K562 (cell line): ENCODE data around the gene TBC1D16. TPM values are rescaled to one million over a fixed set of nuclear protein-coding genes. Genes with fewer than 3 reads are reported as not detected.

Experiments
- CC2D1A ChIP-seq: fragments of 450-650 bp; IDR thresholded peaks from 2 replicates; pipeline ENCODE4 v1.6.1; 2017; ENCODE audit warnings: mild to moderate bottlenecking
- ELF4 ChIP-seq: fragments of 450-650 bp; formaldehyde crosslinking; IDR thresholded peaks from 2 replicates; pipeline ENCODE4 v1.4.0; 2022; ENCODE audit warnings: missing genetic modification characterization
- POLR2AphosphoS5 ChIP-seq: IDR thresholded peaks from 2 replicates; pipeline ENCODE4 v1.6.1; 2011; ENCODE audit warnings: mild to moderate bottlenecking, low read depth, low read length, moderate library complexity; ENCODE audit not compliant: control insufficient read depth, insufficient read depth
- SRF ChIP-seq, 2 experiments: fragments of 250-450, 450-650 bp in 1 of 2; sonication (Bioruptor Pico) in 1 of 2; sonication (generic) in 1 of 2; formaldehyde crosslinking; IDR thresholded peaks; 2 replicates each; pipeline versions ENCODE4 v1.5.0 to v1.5.1; 2020 to 2022; ENCODE audit warnings: mild to moderate bottlenecking in 1 of 2, missing genetic modification reagents in 1 of 2
- polyA plus RNA-seq, 8 experiments: library from polyadenylated mRNA; depleted of rRNA in 4 of 8; stranded (reverse) in 5 of 8; unstranded in 3 of 8; fragments of >200 nt; fragmentation: Nextera tagmentation in 2 of 8; fragmentation: Illumina TruSeq in 1 of 8; extraction: Ambion mirVana in 2 of 8; extraction: Trizol in 1 of 8; gene quantifications; 2 replicates each; pipeline versions ENCODE4 v1.2.1 to v1.2.3, GENCODE V29; 2011 to 2014; ENCODE audit warnings: inconsistent platforms in 1 of 8, missing spikeins in 1 of 8
- total RNA-seq, 7 experiments: library from RNA; depleted of rRNA in 6 of 7; stranded (reverse); fragments of >200 nt in 6 of 7; fragmentation: Illumina TruSeq in 2 of 7; extraction: Trizol in 2 of 7; gene quantifications; 2 replicates each; pipeline versions ENCODE4 v1.2.1 to v1.2.3, GENCODE V29; 2011 to 2021; ENCODE audit warnings: low replicate concordance in 1 of 7
- TF ChIP-seq, protein P1 (sequence below): fragments of 450-650 bp; IDR thresholded peaks from 2 replicates; pipeline ENCODE4 v1.7.0; 2016; ENCODE audit warnings: borderline replicate concordance
- TF ChIP-seq, protein P2 (sequence below): fragments of 250-450 bp; sonication (Bioruptor Pico); IDR thresholded peaks from 2 replicates; pipeline ENCODE4 v1.5.0; 2021; ENCODE audit warnings: mild to moderate bottlenecking, borderline replicate concordance

Gene TBC1D16
- total and polyA plus RNA-seq, 9 of the 15 experiments (the other 6 are each of a cell fraction or from before 2014, with no cell fraction given) = 0.01 to 0.20 (median 0.03) TPM; not detected in 1

DNA sequence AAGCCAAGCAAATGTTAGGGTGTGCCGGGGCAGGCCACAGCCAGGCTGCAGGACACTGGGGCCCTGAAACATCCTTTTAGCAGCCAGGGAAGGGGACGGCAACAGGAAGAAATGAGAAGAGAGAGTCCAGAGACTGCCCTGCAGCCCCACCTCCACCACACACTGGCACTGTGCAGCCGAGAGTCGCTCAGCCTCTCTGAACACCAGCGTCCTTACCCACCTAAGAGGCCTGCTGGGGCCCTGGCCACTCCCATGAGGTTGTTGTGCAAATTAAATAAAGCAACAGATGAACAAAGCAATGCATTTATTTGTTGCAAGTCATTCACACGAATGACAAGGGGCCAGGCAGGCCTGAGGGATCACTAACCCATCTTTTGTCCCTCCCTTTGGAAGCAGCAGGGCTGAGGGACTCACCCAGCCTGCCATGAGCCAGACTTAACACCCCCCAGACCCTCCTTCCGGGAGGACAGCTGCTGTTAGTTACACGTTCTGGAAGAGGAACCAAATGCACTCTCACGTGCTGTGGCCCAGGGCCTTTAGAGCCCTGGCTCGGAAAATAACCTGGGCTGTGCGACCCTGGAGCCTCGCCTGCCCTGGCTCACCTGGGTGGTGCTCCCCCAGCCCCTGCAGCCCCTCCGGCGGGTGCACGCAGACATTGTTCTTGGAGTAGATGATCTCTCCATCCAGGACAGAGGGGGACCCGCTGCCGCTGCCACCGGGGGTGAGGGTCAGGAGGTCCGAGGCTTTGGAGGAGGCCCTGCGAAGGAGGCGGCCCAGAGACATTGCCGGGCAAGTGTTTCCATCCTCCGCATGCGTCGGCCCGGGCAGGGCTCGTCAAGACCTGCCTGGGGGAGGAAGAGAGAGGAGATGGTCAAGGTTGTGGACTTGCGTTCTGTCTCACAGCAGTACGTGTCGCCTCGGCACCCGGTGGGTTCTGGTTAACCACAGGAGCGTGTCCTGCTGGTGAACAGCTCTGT lies 22.6 kb downstream of the TBC1D16 start (continued):
- TF ChIP-seq, protein P1, sequence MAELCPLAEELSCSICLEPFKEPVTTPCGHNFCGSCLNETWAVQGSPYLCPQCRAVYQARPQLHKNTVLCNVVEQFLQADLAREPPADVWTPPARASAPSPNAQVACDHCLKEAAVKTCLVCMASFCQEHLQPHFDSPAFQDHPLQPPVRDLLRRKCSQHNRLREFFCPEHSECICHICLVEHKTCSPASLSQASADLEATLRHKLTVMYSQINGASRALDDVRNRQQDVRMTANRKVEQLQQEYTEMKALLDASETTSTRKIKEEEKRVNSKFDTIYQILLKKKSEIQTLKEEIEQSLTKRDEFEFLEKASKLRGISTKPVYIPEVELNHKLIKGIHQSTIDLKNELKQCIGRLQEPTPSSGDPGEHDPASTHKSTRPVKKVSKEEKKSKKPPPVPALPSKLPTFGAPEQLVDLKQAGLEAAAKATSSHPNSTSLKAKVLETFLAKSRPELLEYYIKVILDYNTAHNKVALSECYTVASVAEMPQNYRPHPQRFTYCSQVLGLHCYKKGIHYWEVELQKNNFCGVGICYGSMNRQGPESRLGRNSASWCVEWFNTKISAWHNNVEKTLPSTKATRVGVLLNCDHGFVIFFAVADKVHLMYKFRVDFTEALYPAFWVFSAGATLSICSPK = no peak
- TF ChIP-seq, protein P2, sequence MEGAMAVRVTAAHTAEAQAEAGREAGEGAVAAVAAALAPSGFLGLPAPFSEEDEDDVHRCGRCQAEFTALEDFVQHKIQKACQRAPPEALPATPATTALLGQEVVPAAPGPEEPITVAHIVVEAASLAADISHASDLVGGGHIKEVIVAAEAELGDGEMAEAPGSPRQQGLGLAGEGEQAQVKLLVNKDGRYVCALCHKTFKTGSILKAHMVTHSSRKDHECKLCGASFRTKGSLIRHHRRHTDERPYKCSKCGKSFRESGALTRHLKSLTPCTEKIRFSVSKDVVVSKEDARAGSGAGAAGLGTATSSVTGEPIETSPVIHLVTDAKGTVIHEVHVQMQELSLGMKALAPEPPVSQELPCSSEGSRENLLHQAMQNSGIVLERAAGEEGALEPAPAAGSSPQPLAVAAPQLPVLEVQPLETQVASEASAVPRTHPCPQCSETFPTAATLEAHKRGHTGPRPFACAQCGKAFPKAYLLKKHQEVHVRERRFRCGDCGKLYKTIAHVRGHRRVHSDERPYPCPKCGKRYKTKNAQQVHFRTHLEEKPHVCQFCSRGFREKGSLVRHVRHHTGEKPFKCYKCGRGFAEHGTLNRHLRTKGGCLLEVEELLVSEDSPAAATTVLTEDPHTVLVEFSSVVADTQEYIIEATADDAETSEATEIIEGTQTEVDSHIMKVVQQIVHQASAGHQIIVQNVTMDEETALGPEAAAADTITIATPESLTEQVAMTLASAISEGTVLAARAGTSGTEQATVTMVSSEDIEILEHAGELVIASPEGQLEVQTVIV (CRISPR knock-in tag) = no peak
- TF ChIP-seq POLR2AphosphoS5 (no peak), ELF4 (no peak), CC2D1A (no peak), SRF (CRISPR knock-in tag; IDR thresholded peaks at IDR 0.05) (no peak)
